Activated T-helper 1 cell treated with anti-CD3 and anti-CD28 coated beads, Interleukin-12 subunit alpha, Interleukin-12 subunit beta, Interleukin-2, Interleukin-4 antibody, amounts not matched to agents 30 ng/mL and 10 ng/mL and 1 ng/mL, durations not matched to agents 14 hours and 24 hours and 36 hours (primary cell): ENCODE results near the gene C18orf63. TPM values are rescaled to one million over a fixed set of nuclear protein-coding genes. Genes with fewer than 3 reads are reported as not detected.
"Not testable (repeated sequence)": the region's sequence is repeated elsewhere in the genome, so short reads cannot be mapped to it uniquely, and the experiment has no call there.

ENCODE experiments used
- DNase-seq: peaks from one replicate; pipeline ENCODE4 v3.0.0; 2021; ENCODE audit warnings: low spot score
- H3K27ac Mint-ChIP-seq: one replicate; pipeline ENCODE4 v1.8.0; 2021; ENCODE audit warnings: mild to moderate bottlenecking, mixed read lengths
- H3K27me3 Mint-ChIP-seq: one replicate; pipeline ENCODE4 v1.8.0; 2022; ENCODE audit warnings: mild to moderate bottlenecking, moderate library complexity, mixed read lengths; ENCODE audit not compliant: insufficient read depth
- H3K36me3 Mint-ChIP-seq: one replicate; pipeline ENCODE4 v1.8.0; 2021; ENCODE audit warnings: low read depth, mixed read lengths
- H3K4me1 Mint-ChIP-seq: one replicate; pipeline ENCODE4 v1.8.0; 2021; ENCODE audit warnings: low read depth, mixed read lengths
- H3K4me3 Mint-ChIP-seq: one replicate; pipeline ENCODE4 v1.8.0; 2021; ENCODE audit warnings: mild to moderate bottlenecking, moderate library complexity, mixed read lengths
- H3K9me3 Mint-ChIP-seq: one replicate; pipeline ENCODE4 v1.8.0; 2021; ENCODE audit warnings: mixed read lengths
- intact Hi-C: fragments of 100-400 bp; cut with micrococcal nuclease; formaldehyde crosslinking; loops from one replicate; pipeline ENCODE4 v1.15.1; 2024
- total RNA-seq: library from RNA; stranded (reverse); gene quantifications from 2 replicates; pipeline ENCODE4 v1.2.3, GENCODE V29; 2022

C18orf63 gene
- total RNA-seq, 1 donor from 2014 or later, result not detected

GRCh38 chr18:74281980-74282754, 33.5 kb upstream of the C18orf63 start:
- Mint-ChIP-seq H3K27ac (no peak overlapping the region), H3K9me3 (no peaks in the 10 kb centered on the region), H3K4me3 (no peak overlapping the region)

GRCh38 chr18:74282755-74283554, 32.7 kb upstream of the C18orf63 start:
- no peak overlapping the region for H3K4me3 Mint-ChIP-seq
- H3K27me3 Mint-ChIP-seq, result peaks cover 6% of the 10 kb centered on the region
- no peaks in the 10 kb centered on the region for H3K36me3 Mint-ChIP-seq
- intact Hi-C loops, result no loop called here
- peak overlapping the region; percentile 13 for H3K27ac Mint-ChIP-seq
- DNase-seq, result no peak
- no peaks in the 10 kb centered on the region for H3K9me3 Mint-ChIP-seq
- H3K4me1 Mint-ChIP-seq, result peaks cover 24% of the 10 kb centered on the region

More at GRCh38 chr18:74281980-74282754, 33.5 kb upstream of the C18orf63 start:
- H3K27me3 Mint-ChIP-seq, result peaks cover 3% of the 10 kb centered on the region
- no peak for DNase-seq
- H3K36me3 Mint-ChIP-seq, result no peaks in the 10 kb centered on the region
- intact Hi-C loops, result no loop called here
- peaks cover 24% of the 10 kb centered on the region for H3K4me1 Mint-ChIP-seq

- Mint-ChIP-seq H3K27me3 (peaks cover 7% of the 10 kb centered on the region), H3K4me3 (no peak overlapping the region), H3K9me3 (no peaks in the 10 kb centered on the region), H3K36me3 (no peaks in the 10 kb centered on the region), H3K27ac (no peak overlapping the region), H3K4me1 (peaks cover 24% of the 10 kb centered on the region)
- DNase-seq, result no peak
- intact Hi-C loops, result no loop called here
Observed at GRCh38 chr18:74283646-74284045, 32.0 kb upstream of the C18orf63 start.

GRCh38 chr18:74284191-74284979, 31.3 kb upstream of the C18orf63 start:
- DNase-seq, result no peak
- intact Hi-C loops, result no loop called here
- peaks cover 24% of the 10 kb centered on the region for H3K4me1 Mint-ChIP-seq

DNA sequence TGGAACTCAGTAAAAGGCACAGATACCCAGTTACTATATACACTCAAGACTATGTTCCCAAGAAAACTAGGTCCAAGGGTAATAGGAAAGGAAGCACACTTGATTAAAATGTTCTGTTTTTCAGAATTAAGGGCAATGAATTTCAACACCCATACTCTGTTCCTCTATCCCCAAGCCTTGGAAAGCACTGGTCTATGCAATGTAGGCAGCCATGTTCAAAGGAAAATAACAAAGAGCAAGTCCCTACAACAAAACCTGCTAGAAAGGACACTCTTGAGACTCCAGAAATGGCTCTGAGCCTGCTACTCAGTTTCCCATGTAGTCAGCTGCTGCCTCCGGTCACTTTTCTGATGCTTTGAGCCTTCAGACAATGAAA, 30.7 kb upstream of the C18orf63 start:
- H3K27ac Mint-ChIP-seq, result no peak overlapping the region
- H3K27me3 Mint-ChIP-seq, result peaks cover 13% of the 10 kb centered on the region
- no peak for DNase-seq
- H3K4me1 Mint-ChIP-seq, result peaks cover 24% of the 10 kb centered on the region
- H3K9me3 Mint-ChIP-seq, result no peaks in the 10 kb centered on the region
- H3K4me3 Mint-ChIP-seq, result no peak overlapping the region
- H3K36me3 Mint-ChIP-seq, result no peaks in the 10 kb centered on the region
- intact Hi-C loops, result no loop called here

More at GRCh38 chr18:74284191-74284979, 31.3 kb upstream of the C18orf63 start:
- Mint-ChIP-seq H3K36me3 (no peaks in the 10 kb centered on the region), H3K27me3 (peaks cover 12% of the 10 kb centered on the region), H3K4me3 (no peak overlapping the region), H3K9me3 (no peaks in the 10 kb centered on the region), H3K27ac (no peak overlapping the region)

GRCh38 chr18:74285583-74285982, 30.1 kb upstream of the C18orf63 start:
- H3K36me3 Mint-ChIP-seq, H3K9me3 Mint-ChIP-seq, H3K4me3 Mint-ChIP-seq, intact Hi-C loops, H3K27ac Mint-ChIP-seq, DNase-seq: not testable (repeated sequence)
- Mint-ChIP-seq H3K4me1 (peaks cover 24% of the 10 kb centered on the region), H3K27me3 (peaks cover 13% of the 10 kb centered on the region)

DNA sequence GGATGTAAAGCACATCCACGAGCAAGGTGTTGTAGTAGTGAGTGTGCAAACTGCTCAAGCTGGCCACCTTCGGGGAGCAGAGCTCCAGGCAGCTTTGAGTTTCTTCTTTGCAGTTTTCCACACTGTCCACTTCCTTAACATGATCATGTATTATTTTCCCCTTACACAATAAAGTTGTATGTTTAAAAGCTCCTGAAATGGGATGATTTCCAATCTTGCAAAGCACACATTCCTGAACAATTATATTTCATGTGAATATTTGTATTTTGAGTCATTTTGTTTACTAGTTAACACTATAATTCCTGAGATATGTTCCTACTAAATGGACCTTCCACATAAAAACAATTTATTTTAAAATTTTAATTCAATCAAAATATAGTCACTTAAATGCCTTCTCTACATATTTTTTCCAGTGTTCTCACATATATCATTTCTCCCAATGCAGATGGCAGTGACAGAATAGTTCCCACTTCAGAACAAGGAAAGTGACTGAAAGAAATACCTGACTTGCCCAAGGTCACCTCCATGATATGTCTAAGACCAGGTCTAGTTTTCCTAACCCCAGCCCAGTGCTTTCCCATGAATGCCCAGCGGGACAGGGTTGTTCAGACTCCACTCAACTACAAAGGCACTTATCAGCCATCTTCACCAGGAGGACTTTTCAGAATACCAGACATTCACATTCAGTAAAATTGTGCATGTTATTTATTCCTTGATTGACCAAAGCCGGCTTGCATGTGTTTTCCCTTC, 29.4 kb upstream of the C18orf63 start:
- no peaks in the 10 kb centered on the region for H3K36me3 Mint-ChIP-seq
- intact Hi-C loops, result no loop called here

DNA sequence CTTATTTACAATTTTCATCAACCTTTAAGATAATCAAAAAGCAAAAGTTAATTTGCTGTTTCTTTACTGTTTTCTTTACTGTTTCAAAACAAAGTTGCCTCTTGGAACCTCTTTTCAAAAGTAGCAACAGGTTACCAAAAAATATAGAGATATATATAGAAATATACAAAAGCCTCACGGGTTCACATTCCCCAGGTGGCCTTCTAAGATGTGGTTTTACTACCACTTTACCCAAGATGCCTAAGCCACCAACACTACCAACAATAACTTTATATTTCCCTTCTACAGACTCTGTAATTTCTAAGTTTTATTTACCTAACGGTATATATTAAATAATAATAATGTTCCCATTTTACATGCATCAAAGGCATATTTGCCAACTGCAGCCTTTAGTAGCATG, 28.8 kb upstream of the C18orf63 start:
- peaks cover 2% of the 10 kb centered on the region for H3K36me3 Mint-ChIP-seq
- H3K4me1 Mint-ChIP-seq, result peaks cover 20% of the 10 kb centered on the region
- H3K27me3 Mint-ChIP-seq, result peaks cover 15% of the 10 kb centered on the region
- no peaks in the 10 kb centered on the region for H3K9me3 Mint-ChIP-seq
- DNase-seq, result no peak
- H3K27ac Mint-ChIP-seq, result no peak overlapping the region
- intact Hi-C loops, result no loop called here
- H3K4me3 Mint-ChIP-seq, result no peak overlapping the region

More for the DNA sequence above, 29.4 kb upstream of the C18orf63 start:
- H3K4me1 Mint-ChIP-seq, result peaks cover 22% of the 10 kb centered on the region
- H3K27ac Mint-ChIP-seq, result no peak overlapping the region
- peaks cover 13% of the 10 kb centered on the region for H3K27me3 Mint-ChIP-seq
- no peak overlapping the region for H3K4me3 Mint-ChIP-seq
- no peaks in the 10 kb centered on the region for H3K9me3 Mint-ChIP-seq
- no peak for DNase-seq

DNA sequence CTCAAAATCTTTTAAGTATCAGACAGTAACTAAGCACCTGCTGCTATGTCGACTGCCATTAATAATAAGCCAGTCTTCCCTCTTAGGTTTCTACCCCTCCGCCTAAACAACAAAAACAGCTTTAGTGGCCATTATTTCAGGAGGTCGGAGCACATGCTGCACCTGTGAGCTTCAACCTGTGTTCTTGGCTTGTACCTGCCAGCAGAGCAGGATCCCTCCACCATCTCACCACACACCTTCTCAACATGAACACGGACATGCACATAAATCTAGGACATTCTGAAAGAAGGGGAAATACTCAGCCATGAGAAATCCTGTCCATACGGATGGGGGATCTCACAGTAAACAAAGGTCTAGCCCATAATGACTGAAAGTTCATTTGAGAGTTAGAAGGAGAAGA, 27.6 kb upstream of the C18orf63 start:
- no peak overlapping the region for H3K4me3 Mint-ChIP-seq

GRCh38 chr18:74288730-74289129, 26.9 kb upstream of the C18orf63 start:
- H3K27me3 Mint-ChIP-seq, result peaks cover 20% of the 10 kb centered on the region
- peaks cover 14% of the 10 kb centered on the region for H3K4me1 Mint-ChIP-seq
- peaks cover 2% of the 10 kb centered on the region for H3K36me3 Mint-ChIP-seq
- intact Hi-C loops, result no loop called here
- no peak for DNase-seq
- H3K9me3 Mint-ChIP-seq, result no peaks in the 10 kb centered on the region
- peak overlapping the region; percentile 3 for H3K4me3 Mint-ChIP-seq
- no peak overlapping the region for H3K27ac Mint-ChIP-seq

More for the DNA sequence above, 27.6 kb upstream of the C18orf63 start:
- H3K27me3 Mint-ChIP-seq, result peaks cover 18% of the 10 kb centered on the region
- no peaks in the 10 kb centered on the region for H3K9me3 Mint-ChIP-seq
- H3K4me1 Mint-ChIP-seq, result peaks cover 14% of the 10 kb centered on the region
- no peak for DNase-seq
- no peak overlapping the region for H3K27ac Mint-ChIP-seq
- intact Hi-C loops, result no loop called here
- peaks cover 2% of the 10 kb centered on the region for H3K36me3 Mint-ChIP-seq

GRCh38 chr18:74289137-74289536, 26.5 kb upstream of the C18orf63 start:
- H3K27me3 Mint-ChIP-seq, result peaks cover 20% of the 10 kb centered on the region
- DNase-seq, result no peak
- H3K4me3 Mint-ChIP-seq, result no peak overlapping the region
- H3K36me3 Mint-ChIP-seq, result peaks cover 2% of the 10 kb centered on the region
- no peaks in the 10 kb centered on the region for H3K9me3 Mint-ChIP-seq
- intact Hi-C loops, result no loop called here
- H3K27ac Mint-ChIP-seq, result no peak overlapping the region
- H3K4me1 Mint-ChIP-seq, result peaks cover 14% of the 10 kb centered on the region

GRCh38 chr18:74290021-74290420, 25.6 kb upstream of the C18orf63 start:
- Mint-ChIP-seq H3K27ac (no peak overlapping the region), H3K4me3 (no peak overlapping the region), H3K36me3 (peaks cover 2% of the 10 kb centered on the region), H3K27me3 (peaks cover 20% of the 10 kb centered on the region), H3K4me1 (peaks cover 14% of the 10 kb centered on the region), H3K9me3 (no peaks in the 10 kb centered on the region)
- intact Hi-C loops, result loop anchor here (2.0 to 5.0 kb wide), 3 partner anchors 38 to 93 kb away; no protein-coding TSS in a partner anchor
- no peak for DNase-seq
